PFSK-1 (cell line): ENCODE results near the gene UBL3.

ENCODE experiments used
- POLR2AphosphoS5 ChIP-seq: IDR thresholded peaks from 2 replicates; pipeline ENCODE4 v1.6.1; 2012; ENCODE audit warnings: low read depth, mild to moderate bottlenecking, control low read depth, low read length, moderate library complexity
- SIN3A ChIP-seq: IDR thresholded peaks from 2 replicates; pipeline ENCODE4 v1.6.1; 2012; ENCODE audit warnings: mild to moderate bottlenecking, low read length, moderate library complexity, borderline replicate concordance; ENCODE audit not compliant: insufficient read depth

GRCh38 chr13:29865934-29866333 lies 15.5 kb upstream of the UBL3 start:
- TF ChIP-seq POLR2AphosphoS5 = no peak
- no peak for TF ChIP-seq SIN3A
